ENCODE data around the gene C9orf152.
"Not testable (repeated sequence)": the region's sequence is repeated elsewhere in the genome, so short reads cannot be mapped to it uniquely, and the experiment has no call there.

The C9orf152 gene

DNA sequence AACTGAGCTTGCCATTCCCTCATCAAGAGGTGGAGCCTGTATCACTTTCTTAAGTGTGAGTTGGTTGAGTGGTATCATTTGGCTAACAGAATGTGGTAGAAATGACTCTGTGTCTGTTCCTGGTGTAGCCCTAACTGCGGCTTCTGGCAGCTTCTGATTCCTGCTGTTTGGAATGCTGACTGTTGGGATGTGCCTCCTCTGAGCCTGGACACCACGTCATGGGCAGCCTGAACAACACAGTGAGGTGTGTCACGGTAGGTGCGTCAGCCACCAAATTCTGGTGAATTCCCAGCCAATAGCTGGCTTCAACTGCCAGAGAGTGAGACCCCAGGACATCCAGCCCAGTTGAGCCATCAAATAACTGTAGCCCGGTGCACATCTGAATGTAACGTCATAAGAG, 6.1 kb upstream of the C9orf152 start:
- no peak for DNase-seq

DNA sequence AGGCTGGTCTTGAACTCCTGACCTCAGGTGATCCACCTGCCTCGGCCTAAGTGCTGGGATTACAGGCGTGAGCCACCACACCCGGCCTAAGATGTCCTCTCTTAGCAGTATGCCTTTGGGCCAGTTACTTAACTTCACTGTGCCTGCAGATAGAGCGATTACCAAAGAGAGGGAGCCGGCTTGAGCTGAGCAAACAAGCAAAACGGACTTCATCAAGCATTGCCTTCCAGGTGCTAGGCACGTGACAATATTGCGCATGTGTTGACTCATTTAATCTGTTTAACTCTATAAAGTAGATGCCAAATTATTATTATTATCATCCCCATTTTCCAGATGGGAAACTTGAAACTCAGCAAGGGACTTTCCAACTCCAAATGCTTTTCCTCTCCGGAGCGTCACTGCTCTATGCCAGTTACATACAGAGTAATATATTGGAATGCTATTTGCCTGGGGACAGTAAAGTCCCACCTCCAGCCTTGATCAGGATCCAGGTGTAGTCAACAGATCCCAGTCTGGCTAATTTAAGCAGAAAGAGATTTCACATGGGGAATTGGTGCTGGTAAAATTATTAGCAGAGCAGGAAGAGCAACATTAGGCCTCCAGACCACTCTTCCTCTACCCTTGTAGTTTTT, 5.6 kb upstream of the C9orf152 start:
- no peak for DNase-seq

DNA sequence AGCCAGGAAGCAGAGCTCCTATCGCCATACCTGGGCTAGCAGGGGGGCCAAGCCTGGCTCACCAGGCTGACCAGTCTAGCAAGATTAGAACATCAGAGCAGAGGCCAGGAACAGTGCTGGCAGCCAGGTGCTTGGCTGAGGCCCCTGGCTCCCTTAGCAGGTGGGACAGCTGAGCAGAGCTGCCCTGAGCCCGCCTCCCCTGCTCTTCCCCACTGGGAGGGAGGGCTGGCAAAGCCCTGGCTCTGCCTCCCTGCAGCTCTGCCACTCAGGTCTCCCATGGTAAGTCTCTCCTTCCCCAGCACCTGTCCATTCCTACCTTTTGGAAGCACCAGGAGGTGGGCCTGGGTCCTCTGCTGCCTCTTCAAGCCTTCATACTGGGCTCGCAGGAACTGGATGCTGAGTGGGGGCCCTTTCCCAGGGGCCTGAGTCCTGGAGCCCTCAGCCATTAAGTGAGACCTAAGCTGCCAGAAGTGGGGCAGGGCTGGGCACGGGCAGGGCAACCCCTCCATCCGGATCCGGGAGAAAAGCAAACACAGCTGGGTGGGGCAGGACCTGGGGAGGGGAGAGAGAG, 803 bp downstream of the C9orf152 start:
- no peak for DNase-seq

DNA sequence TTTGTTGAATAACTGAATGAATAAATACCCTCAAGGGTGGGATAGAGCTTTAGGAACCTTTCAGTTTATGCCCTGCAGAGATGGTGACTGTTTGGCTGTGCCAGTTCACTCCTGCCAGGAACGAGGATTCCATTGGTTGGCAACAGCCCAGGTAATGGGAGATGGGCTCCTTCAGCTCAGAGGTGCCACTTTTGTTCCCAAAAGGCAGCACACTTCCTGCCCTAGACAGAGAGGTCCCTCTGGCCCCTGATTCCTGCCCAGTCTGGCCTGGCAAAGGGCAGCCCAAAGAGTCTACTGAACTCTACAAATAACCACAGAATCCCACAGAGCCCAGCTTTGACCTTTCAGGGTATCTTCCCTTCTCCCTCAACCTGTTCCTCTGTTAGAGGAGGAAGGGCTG, 1.6 kb downstream of the C9orf152 start:
- DNase-seq = no peak

DNA sequence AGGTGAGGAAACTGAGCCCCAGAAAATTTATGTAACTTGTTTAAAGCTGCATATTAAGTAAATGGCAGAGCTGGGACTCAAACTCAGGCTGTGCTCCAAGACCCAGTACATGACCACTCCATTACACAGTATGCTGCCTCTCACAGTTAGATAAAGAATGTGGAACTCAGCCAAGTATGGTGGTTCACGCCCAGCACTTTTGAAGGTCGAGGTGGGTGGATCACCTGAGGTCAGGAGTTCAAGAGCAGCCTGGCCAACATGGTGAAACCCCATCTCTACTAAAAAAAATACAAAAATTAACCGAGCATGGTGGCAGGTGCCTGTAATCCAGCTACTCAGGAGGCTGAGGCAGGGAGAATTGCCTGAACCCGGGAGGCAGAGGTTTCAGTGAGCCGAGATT, 2.3 kb downstream of the C9orf152 start:
- not testable (repeated sequence) for DNase-seq

DNA sequence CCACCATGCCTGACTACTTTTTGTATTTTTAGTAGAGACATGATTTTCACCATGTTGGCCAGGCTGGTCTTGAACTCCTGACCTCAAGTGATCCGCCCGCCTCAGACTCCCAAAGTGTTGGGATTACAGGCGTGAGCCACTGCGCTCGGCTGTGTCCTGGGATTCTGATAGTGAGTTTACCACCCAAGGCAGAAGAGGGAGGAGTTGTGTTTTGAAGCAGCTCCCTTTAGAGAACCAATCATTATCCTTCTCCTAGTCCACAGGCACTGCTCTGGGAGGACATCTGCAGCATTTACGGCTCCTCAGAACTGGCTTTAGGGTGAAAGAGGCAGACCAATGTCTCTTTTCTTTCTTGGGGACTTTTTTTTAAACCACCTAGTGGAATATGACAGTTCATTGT, 5.7 kb downstream of the C9orf152 start:
- DNase-seq = no peak

DNA sequence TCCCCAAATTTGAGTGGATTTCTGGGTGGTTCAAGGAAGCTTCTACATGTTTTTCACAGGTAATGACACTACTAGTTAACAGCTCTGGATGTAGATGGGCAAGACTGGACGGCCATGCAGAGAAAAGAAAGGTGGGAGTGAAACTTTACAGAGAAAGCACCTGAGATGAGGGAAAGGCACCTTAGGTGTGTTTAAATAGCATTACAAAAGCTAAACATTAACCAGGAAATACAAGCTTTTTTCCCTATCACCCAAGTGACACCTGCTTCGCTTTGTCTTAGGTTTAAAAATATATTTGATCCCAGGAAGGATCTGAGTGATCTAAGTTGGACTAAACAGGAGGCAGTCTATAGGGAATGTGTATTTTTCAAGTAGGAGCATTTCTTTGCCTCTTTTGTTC, 8.3 kb downstream of the C9orf152 start:
- DNase-seq = no peak

DNA sequence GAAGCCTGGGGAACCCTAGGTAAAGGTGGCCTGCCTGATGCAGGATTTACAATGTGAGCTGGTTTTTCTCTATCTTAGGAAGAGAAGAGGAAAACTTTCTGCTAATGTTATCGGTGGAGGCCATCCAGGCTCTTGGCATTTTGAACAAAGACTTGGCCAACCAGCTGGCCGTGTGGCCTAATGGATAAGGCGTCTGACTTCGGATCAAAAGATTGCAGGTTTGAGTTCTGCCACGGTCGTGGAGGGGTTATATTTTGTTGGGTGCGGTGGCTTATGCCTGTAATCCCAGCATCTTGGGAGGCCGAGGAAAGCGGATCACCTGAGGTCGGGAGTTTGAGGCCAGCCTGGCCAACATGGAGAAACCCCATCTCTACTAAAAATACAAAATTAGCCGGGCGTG, 9.6 kb downstream of the C9orf152 start:
- no peak for DNase-seq

DNA sequence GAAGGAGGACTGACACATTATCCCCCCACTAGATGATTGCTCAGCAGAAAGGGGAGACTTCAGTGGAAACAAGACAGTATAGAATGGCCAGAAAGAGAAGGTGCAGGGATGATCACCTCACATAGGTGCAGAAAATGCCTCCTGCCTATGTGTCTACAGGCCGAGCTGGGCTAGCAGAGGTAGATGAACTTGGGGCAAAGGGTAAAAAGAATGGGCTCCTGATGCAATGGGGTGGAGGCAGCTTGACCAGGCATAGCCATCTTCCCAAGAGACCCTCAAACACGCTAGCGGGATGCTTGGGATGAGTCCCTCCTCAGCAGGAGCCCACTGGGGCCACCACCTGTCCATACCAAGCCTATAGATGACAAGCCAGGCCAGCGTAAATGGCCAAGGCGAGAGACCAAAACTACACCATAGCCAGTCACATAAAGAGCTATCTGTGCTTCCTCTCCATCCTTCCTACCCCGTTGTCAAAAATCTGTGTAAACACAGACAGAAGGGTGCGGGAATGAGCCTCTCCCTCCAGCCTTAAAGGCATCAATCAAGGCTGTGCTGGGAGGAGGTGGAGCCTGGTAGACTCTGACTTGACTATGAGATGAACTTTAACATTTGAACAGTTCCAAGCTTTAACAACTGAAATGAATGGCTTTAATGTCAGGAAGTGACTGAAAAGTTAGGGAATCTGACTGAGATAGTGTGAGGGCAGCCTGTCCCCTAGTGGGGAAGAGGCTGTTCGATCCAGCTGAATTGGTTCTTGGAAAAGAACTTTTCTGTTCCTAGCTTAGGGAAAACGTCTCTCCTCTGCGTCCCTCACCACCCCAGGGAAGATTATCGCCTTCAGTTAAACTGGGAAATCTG, 10.4 kb downstream of the C9orf152 start:
- DNase-seq = no peak

DNA sequence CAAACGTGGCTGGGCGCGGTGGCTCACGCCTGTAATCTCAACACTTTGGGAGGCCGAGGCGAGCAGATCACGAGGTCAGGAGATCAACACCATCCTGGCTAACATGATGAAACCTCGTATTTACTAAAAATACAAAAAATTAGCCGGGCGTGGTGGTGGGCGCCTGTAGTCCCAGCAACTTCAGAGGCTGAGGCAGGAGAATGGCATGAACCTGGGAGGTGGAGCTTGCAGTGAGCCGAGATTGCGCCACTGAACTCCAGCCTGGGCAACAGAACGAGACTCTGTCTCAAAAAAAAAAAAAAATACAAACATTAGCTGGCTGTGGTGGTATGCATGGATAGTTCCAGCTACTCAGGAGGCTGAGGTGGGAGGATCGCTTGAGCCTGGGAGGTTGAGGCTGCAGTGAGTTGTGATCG, 11.9 kb downstream of the C9orf152 start:
- DNase-seq = not testable (repeated sequence)

DNA sequence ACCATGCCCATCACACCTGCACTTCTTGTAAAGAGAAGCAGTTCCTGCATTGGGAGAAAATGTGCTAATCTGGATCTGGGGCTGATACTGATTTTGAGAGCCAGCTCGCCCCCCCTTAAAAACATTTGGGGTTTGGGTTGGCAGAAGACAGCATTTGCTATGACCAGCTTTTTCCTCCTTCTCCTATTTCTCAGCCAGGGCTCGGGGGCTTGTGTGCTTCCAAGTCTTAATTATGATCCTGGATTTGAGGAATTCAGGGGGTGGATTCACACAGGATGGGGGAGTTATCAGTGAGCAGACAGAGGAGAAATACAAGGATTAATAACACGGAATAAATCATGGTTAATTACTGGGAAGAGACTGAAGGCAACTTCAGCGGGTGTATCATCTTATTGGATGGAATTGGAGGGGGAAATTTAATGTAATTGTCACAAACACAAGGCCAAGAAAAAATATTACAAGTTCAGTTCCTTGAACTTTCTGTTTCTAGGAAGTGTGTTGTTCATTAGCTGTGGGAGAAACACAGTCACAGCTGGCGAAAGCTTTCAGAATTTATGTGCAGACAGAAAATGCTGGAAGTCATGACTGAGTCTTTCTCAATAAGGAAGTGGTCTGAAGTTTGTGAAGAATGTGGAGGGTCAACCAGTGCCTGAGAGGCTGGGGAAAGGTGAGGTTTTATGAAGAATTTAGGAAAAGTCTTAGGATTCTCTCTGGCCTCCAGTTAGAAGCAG, 15.3 kb downstream of the C9orf152 start:
- peak; percentile 56 to 72 for DNase-seq

DNA sequence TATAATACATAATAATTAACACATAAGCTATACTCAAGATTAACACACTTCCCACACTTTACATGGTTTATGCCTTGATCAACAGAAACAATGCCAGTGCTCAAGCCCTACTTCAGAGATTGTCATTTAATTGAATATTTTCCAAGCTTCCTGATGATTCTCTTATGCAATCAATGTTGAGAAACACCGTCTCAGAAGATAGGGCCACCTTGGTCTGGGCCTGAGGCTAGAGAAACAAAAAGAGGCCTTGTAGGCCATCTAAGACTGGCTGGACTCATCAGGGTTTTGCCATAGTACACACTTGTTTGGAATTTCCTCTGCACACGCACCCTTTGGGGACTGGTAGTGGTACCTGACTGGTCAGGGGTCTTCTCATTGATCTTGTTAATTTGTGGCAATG, 16.3 kb downstream of the C9orf152 start:
- DNase-seq = no peak

DNA sequence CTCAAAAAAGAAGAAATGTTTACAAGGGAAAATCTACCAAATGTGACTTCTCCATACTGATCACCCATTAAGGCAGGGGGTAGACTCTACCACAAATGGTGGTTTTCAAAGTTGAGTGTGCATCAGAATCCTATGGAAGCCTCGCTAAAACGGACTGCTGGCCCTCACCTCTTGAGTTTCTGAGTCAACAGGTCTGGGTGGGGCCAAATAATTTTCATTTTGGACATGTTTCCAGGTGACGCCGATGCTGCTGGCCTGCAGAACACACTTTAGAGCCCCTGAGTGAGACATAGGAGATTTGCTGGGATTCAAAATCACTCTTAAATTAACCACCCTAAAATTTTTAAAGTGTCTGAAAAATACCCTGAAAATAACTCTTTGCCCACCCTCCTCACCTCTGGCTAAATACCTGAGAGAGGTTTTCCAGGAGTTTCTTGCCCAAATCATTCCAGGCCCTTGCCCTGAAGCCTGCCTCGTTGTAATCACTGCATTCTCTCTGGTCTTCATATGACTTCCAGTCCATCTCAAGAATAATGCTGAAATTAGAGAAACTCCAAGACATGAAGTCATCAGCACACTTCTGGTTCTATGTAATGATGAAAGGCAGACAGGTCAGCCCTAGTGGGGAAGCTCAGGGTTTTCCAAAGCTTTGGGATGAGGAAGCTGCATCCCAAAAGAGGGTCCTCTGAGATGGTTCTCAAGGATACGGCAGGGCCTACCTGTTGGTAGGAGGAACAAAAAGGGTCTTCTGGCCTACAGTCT, 18.2 kb downstream of the C9orf152 start:
- DNase-seq = peak; percentile 85 to 90

DNA sequence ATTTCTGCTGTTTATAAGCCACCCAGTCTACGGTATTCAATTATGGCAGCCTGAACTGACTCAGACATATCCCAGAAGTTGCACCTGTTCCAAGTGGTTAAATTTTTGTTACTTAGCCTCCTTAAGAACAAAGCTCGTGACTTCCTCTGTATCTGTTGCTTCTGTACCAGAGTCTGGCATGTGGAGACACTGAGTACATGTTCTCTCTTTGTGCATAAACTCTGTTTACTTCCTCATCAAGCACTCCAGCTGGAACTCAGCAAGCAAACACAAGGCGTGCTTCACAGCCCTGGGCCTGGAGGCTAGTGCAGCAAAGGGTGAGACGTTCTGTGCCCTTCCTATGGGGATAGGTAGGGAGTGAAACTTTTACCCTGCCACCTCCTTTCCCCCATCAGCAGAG, 19.0 kb downstream of the C9orf152 start:
- peak; percentile 53 to 74 for DNase-seq

DNA sequence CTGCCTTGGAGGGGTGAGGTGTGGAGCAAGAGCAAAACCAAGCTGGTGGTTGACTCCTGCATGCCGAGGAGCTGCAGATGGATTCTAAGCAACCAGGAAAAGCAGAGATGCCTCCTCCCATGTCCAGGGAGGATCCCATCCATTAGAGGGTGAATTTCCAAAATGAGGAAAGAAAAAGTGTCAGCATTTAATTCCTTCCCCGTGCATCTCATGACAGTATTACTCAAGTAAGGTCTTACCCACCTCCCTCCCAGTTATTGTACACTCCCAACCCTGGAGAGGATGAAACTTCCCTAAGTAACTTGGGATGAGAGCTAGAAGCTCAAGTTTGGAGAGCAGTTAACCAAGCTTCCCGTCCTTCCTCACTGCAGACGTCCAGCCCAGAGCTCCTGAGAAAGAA, 19.9 kb downstream of the C9orf152 start:
- peak; percentile 73 to 88 for DNase-seq

DNA sequence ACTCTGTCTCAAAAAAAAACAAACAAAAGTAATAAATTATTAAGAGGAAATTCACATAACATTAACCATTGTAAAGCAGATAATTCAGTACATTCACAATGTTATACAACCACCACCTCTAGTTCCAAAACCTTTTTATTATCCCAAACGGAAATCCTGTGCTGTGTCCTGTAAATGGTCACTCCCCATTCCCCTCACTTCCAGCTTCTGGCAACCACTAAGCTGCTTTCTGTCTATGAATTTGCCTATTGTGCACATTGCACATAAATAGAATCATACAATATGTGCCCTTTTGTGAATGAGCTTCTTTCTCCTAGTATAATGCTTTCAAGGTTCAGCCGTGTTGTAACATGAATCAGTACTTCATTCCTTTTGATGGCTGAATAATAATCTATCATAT, 20.8 kb downstream of the C9orf152 start:
- DNase-seq = no peak

DNA sequence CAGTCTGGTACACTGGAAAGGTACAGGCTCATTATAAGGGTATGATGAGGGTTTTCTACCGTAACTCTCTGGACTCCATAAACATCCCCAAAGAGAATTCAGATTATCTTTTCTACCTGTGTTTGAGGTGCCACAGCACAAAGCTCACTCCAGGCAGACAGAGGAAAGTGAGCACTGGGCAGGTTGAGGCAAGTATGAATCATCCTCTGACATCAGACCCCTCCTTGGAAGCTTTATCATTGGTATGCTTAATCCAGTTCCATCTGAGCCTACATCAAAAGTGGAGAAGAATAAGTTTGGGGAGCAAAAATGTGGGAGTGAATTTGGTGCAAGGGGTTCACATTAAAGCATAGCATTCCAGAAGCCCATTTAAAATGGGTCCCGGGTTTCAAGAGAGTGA, 21.7 kb downstream of the C9orf152 start:
- DNase-seq = no peak

DNA sequence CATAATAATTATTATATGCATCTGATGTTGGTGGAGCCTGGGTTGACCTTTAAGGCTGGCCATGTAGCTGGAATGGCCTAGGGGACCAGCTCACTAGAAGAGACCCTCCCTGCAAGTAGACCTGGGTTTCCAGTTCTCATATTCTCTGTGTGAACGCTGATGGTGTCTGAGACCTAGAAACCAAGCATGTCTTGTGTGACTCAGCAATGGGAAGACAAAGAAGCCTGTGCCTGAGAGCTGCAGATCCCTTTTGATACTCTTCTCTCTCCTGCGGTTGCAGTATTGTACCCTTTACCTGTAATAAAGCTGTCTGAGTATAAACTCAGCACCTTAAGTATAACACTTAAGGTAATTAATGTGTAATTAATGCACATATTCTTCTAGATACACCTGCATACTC, 22.2 kb downstream of the C9orf152 start:
- DNase-seq = no peak

DNA sequence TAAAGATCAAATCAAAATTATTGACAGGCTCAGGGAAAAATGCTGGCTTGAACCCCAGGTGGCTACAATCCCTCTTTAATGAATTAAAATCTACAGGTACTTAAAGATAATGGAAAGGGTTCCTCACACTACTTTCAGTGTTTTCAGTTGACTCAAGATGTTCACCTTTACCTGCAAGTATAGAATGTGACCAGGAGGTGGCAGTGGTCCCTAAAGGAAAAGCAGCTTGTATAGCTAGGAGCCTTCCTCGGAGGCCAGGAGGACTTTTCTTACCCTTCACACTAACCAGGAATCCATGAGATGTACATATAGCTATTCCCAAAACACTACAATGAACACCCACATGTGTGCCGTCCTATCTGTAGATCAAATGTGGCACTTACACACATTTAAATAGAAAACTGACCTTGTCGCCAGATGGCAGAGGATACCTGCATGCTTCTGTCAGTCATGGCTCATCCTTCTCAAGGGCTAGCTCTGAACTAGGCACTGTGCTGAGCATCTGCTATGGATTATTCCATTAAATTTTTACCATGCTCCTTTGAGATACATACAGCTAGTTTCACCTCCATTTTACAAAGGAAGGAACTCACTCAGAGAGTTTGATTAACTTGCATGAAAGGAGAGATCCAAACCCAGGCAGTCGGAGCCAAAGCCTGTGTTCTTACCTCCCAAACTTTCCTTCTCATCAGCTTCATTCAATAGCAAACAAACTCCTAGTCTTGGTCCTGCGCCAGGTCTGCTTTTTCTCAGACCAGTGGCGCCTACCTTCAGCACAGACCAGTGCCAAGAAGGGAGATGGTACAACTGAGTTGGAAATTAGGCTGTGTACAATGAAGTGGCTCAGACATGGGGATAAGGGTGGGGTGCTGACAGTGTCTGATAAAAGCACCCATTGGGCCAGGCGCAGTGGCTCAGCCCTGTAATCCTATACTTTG, 24.5 kb downstream of the C9orf152 start:
- DNase-seq = peak; percentile 58 to 84

DNA sequence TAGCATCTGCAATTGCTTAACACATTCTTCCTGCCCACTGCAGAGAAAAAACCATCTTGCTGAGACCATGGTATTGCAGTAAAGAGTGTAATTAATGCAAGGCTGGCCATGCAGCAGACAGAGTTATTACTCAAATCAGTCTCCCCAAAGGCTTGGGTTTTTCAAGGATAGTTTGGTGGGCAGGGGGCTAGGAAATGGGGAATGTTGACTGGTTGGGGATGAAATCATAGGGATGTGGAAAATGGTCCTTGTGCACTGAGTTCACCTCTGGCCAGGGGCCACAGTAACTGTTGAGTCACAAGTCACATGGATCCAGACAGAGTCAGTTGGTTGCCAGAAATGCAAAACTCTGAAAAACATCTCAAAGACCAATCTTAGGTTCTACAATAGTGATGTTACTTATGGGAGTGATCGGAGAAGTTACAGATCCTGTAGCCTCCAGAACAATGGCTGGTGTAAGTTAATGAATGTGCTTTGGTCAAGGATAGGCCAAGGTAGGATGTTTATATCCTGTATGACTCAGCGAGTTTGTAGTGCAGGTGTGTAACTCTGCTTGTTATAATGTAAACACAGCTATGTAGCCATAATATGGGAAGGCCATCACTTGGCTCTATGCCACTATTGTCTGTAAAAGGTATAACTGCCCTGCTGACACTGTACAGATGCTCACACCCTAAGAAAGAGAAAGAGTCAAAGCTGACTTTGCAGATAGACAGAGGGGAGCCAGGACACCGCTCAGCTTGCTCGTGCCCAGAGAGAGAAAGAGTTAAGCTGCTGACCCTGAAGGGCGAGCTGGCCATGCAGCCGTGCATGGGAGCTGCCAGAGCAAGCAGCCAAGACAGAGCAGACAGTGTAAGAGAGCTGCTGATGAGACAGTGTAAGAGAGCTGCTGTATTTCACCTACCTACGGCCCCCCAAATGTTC, 27.2 kb downstream of the C9orf152 start:
- no peak for DNase-seq
